NCI-H510A (cell line): ENCODE data around the gene DUSP6.

Source experiments
- DNase-seq: peaks from one replicate; lab custom pipeline; 2025; lab: John Stamatoyannopoulos, UW

DUSP6 gene

GRCh38 chr12:89352492-89353187 lies at the start of gene DUSP6:
DUSP6 (minus strand) TSS chr12:89352501; CDS start chr12:89352039, 462 bp downstream.
- peak; percentile 97 for DNase-seq

- DNase-seq: no peak
These were observed 49.2 kb upstream of the DUSP6 start for GRCh38 chr12:89401433-89402058.

- no peak for DNase-seq
These were observed 48.1 kb upstream of the DUSP6 start for GRCh38 chr12:89400415-89400814.

GRCh38 chr12:89395712-89396111 lies 43.4 kb upstream of the DUSP6 start:
- DNase-seq: no peak

GRCh38 chr12:89393551-89394121 lies 41.3 kb upstream of the DUSP6 start:
- no peak for DNase-seq

- no peak for DNase-seq
These were observed 40.1 kb upstream of the DUSP6 start for GRCh38 chr12:89392391-89392790.

- no peak for DNase-seq
These were observed 39.5 kb upstream of the DUSP6 start for GRCh38 chr12:89391726-89392336.

- no peak for DNase-seq
These were observed 38.7 kb upstream of the DUSP6 start for GRCh38 chr12:89390802-89391673.

- DNase-seq: no peak
These were observed 37.7 kb upstream of the DUSP6 start for GRCh38 chr12:89389755-89390661.

- no peak for DNase-seq
These were observed 33.8 kb upstream of the DUSP6 start for GRCh38 chr12:89386138-89386537.

GRCh38 chr12:89384807-89385206 lies 32.5 kb upstream of the DUSP6 start:
- no peak for DNase-seq

GRCh38 chr12:89384050-89384758 lies 31.9 kb upstream of the DUSP6 start:
- DNase-seq: no peak

GRCh38 chr12:89383235-89384049 lies 31.1 kb upstream of the DUSP6 start:
- no peak for DNase-seq

- DNase-seq: no peak
These were observed 30.0 kb upstream of the DUSP6 start for GRCh38 chr12:89382328-89382727.

GRCh38 chr12:89379839-89380467 lies 27.7 kb upstream of the DUSP6 start:
- no peak for DNase-seq

- DNase-seq: no peak
These were observed 27.0 kb upstream of the DUSP6 start for GRCh38 chr12:89379148-89379838.

- no peak for DNase-seq
These were observed 24.5 kb upstream of the DUSP6 start for GRCh38 chr12:89376844-89377243.

- no peak for DNase-seq
These were observed 23.9 kb upstream of the DUSP6 start for GRCh38 chr12:89376202-89376529.
